Measurements from ENCODE around the gene STAT3.
"Not testable (repeated sequence)": the region's sequence is repeated elsewhere in the genome, so short reads cannot be mapped to it uniquely, and the experiment has no call there.

Gene STAT3

DNA sequence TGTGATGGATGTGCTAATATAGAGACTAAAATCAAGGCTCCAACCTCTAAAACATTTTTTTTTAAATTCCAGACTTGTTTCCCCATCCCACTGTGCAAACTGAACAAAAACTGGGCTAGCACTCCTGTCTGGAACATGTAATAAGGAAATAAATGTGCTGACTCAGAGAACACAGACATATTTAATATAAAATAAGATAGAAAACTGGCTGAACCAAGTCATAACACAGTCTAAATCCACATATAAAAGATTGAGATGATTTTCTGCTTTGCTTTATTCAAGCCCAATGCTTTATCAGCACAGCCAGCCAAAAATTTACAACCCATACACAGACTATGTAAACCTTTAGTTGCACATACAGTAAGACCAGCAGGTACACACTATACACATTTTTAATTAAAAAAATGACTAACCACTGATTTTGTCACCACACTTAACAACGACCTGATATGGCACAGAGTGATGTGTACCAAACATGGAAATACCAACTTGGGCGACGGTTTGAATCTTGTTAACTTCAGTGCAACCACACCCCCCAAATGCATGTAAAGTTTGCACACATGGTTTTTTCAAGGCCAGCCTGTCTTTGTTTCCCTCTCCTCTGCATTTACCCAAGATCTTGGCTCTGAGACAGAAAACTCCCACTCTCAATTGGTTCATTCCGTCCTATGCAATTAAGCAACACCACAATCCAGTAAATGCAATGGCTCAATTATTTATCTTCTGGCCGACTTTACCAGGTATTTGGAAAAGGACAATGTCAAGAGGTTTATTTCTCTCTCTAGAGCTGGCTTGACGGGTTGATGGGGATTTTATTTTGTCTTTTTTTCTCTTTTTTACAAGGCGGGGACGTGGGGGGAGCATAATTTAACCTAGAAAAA is 1.2 kb downstream of the STAT3 start:
- no peak for DNase-seq

DNA sequence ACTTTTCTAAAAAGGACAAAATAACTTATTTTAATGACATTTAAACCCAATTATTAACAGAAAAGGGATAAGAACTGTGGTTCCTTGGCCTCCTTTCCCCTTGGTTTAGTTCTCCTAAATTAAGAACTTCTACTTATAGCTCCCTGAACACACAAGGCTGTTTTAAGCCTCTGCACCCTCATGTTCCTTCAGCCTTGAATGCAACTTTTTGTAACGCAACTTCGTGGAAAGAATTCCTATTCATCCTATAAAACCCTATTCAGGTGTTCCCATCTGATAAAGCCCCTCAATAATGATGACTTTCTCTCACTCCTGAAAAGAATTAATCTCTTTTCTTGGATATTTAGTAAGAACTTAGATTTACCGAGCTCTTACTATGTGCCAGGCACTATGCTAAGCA is 6.3 kb downstream of the STAT3 start:
- no peak for DNase-seq

DNA sequence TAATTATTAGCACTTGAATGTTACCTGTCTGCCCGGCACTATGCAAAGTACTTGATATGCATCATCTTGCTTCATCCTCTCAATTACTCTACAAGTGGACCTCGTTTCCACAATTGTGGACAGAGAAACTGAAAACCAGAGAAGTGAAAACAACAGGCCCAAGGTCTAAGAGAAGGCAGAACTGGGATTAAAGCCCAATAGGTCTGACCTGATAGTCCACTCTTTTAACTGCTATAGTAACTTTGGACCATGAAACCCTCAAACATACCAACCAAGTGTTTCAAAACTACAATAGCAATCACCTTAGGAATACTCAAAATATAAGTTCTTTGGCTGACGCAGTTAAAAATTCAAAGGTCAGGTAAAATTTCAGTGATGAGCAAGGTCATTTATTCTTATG is 7.3 kb downstream of the STAT3 start:
- DNase-seq, result no peak

DNA sequence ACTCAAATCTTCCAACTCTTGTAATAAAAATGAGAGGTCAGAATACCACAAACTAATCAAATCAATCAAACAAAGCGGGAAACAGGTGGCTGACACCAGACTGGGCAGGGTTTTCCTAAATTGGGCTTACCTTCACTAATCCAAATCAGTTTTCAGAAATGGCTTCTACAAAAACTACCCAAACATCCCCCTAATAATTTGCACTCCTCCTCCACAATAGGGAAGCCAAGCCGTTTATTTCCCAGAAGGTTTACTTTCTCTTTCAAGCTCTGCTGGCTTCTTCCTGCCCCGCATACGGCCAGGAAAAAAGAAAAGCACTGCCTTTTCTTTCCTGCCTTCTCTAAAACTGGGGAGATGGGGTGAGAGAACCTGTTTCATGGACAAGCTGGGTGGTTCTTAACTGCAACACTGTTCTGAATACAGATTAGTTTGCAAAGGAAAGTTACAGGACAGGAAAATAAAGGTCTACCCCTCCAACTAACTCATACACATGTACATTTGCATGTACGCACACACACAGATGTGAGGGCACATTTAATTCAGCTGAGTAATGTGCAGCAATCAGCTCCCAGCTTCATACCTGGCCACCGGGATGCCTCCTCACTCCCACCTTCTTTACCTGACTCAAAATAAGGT is 9.2 kb downstream of the STAT3 start:
- DNase-seq, result no peak

DNA sequence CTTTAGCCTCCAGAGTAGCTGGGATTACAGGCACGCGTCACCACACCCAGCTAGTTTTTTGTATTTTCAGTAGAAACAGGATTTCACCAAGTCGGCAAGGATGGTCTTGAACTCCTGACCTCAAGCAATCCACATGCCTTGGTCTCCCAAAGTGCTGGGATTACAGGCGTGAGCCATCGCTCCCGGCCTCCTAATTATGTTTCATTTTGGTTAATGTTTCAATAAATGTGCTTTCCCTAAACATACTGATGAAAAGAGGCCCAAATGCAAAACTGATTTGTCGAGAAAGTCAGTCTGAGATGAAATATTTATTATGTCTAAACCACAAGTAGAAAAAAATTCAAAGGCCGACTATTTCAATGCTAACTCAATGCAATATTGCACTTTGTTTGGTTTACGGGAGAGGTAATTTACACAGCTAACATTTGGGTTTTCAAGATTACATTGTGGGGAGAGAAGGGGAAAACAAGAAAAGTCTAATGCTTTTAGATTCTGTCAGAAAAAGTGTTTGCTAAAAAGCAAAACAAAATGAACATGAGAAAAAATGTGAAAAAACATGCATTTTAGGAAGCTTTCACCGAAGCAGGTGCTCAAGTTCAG is 9.8 kb downstream of the STAT3 start:
- DNase-seq, result no peak

DNA sequence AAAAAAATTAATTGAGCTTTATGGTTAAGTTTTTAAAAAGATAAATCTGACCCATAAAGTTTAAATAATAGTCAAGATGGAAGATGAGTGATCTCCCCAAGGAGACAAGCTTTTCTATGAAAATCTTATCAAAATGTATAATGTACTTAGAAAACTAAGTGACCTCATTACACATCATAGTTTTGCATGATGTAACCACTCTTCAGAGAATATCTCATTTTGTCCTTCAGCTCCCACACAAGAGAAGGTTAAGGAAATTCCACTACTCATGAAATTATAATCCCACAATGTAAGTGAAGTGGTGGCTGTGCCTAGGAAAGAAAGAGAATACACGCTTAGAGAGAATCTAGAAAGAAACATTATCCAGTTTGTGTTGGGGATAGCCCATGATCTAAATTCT is 14.3 kb downstream of the STAT3 start:
- DNase-seq, result no peak

DNA sequence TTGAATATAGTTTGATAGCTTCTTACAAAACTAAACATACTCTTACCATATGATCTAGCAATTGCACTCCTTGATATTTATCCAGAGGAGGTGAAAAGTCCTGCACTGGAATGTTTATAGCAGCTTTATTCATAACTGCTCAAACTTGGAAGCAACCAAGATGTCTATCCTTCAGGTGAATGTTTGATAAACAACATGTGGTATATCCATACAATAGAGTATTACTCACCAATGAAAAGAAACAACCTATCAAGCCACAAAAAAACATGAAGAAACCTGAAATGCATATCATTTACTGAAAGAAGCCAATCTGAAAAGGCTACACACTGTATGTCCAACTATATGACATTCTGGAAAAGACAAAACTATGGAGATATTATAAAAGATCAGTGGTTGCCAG is 16.1 kb downstream of the STAT3 start:
- DNase-seq, result no peak

DNA sequence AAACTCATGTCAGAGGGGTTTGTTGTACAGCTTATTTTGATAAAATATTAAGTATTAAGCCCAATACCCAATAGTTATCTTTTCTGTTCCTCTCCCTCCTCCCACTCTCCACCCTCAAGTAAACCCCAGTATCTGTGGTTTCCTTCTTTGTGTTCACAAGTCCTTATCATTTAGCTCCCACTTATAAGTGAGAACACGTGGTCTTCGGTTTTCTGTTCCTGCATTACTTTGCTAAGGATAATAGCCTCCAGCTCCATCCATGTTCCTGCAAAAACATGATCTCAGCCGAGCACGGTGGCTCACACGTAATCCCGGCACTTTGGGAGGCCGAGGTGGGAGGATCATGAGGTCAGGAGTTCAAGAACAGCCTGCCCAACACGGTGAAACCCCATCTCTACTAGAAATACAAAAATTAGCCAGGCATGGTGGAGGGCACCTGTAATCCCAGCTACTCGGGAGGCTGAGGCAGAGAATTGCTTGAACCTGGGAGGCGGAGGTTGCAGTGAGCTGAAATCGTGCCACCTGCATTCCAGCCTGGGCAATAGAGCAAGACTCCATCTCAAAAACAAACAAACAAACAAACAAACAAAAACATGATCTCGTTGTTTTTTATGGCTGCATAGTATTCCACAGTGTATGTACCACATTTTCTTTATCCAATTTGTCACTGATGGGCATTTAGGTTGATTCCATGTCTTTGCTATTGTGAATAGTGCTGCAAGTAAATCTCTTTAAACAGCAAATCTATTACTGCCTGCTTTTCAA is 19.3 kb downstream of the STAT3 start:
- DNase-seq, result not testable (repeated sequence)

DNA sequence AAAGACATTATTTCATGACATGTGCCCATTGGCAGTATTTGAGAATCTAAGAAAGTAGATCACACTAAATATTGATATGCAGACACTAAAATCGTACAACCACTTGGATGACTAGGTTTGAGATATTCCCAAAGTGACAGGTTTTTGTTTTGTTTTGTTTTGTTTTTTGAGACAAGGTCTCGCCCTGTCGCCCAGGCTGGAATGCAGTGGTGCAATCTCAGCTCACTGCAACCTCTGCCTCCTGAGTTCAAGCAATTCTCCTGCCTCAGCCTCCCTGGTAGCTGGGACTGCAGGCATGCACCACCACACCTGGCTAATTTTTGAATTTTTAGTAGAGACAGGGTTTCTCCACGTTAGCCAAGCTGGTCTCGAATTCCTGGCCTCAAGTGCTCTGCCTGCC is 19.9 kb downstream of the STAT3 start:
- DNase-seq, result not testable (repeated sequence)

DNA sequence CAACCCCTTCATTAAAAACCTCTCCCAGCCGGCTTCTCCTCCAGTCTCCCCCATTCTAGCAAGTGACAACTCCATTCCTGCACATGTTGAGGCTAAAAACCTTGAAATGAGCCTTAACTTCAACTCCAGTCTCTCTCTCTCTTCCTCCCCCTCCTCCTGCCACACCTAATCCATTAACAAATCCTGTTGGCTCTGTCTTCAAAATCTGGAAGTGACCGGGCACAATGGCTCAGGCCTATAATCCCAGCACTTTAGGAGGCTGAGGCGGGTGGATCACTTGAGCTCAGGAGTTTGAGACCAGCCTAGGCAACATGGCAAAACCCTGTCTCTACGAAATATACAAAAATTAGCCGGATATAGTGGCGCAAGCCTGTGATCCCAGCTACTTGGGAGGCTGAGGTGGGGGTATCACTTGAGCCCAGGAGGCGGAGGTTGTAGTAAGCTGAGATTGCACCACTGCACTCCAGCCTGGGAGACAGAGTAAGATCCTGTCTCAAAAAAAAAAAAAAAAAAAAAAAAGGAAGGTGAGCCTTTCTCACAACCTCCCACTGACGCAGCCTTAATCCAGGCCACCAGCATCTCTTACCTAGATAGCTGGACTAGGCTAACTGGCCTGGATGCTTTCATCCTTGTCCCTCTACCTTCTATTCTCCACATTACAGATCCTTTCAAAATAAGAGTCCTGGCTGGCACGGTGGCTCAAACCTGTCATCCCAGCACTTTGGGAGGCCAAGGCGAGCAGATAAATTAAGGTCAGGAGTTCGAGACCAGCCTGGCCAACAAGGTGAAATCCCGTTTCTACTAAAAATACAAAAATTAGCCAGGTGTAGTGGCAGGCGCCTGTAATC is 21.8 kb downstream of the STAT3 start:
- not testable (repeated sequence) for DNase-seq

DNA sequence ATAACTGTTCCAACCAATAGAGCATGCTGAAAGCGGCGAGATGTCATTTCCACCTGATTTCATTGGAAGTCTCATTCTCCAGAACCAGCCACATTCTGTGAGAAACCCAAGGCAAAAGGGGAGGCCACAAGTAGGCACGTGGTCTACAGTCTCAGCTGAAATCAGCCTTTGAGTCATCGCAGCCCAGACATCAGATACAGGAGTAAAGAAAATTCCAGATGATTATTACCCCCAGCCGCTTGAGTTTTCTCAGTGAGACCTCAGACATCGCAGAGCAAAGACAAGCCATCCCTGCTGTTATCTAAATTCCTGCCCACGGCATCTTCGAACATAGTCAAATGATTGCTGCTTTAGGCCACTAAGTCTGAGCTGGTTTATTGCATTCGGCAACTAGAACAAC is 23.1 kb downstream of the STAT3 start:
- no peak for DNase-seq

DNA sequence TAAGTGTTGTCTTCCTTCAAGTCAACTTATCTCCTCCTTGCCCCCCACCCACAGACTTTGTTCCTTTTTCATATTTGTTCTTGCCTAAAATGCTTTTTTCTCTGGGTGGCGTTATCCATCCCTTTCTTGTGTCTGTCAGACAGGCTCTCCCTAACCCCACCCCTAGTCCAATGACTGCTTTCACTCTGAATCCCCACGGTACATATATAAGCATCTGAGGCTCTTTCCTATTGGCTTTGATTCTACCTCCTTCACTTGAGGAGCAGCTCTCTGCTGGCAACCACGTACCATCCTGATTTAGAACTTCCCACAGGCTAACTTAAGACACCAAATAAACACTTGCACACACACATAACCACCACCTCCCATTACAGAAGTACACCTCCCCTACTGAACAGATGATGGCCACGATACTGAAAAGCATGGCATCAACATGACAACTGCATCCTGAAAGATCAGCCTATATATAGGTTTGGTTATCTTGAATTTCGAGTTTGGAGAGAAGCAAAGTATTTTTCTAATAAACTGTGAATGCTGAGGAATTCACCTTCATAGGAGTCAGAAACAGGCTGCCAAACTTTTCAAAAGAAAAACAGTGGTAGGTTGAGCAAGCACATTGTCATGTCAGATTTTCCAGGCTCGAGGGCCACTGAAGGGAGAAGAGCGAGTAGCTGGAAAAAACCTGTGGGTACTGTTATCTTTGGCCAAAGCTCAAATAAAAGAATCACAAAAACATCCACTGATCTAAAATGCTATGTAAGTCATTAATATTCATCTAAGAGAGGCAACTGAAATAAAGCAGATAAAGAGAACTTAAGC is 24.3 kb downstream of the STAT3 start:
- no peak for DNase-seq

DNA sequence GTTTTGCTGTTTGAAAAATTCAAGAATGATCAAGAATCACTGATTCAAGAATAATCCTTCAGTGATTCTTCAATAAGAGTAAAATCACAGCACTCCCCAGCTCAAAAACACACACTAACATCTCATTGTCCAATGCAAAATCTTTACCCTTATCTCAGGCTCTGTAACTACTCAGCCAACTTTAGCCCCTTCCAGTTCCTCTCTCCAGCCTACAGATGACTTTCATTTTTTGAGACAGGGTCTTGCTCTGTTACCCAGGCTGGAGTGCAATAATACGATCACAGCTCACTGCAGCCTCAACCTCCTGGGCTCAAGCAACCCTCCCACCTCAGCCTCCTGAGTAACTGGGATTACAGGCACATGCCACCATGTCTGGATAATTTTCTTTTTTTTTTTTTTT is 25.0 kb downstream of the STAT3 start:
- no peak for DNase-seq

DNA sequence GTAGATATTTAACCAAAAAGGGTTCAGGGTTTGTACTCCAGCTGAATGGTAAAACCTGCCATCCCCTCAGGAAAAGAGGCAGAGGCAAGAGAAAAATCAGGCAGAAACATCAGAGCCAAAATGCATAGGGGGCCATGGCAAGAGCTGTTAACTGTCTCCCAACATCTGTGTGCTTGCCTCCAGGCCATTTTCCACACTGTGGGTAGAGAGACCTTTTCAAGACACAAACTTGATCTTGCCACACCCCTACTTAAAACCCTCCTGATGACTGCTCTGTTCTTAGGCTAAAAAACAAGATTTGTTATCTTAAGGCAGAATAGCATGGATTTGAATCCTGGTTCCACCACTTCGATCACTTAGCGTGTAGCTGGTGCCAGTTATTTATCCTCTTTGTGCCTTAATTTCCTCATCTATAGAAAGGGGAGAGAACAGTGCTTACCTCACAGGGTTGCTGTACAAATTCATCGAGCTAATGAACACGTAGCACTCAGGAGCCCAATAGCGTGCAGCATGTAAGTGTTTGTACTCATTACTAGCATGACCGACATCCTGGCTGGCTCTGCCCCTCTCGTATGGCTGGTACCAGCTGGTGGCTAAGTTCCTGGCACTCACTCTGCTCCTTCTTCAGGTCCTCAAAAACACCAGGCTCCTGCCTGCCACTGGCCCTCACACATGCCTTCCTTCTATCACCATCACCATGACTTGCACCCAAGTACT is 25.8 kb downstream of the STAT3 start:
- no peak for DNase-seq

DNA sequence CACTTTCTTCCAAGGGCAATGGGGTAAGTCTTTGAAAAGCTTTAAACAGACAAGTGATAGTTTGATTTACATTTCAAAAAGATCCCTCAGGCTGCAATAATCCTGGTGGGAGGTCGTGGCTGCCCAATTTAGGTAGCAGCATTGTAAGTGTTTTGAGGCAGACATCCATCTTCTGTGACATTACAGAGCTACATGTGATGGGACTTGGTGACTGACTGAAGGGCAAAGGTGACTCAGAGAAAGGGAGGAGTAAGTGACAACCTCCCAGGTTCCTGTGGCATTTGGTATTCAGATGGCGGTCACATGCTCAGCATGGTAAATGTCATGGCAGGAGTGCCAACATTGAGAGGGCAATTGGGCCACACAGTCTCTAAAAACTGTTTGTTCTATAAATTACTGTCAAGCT is 26.5 kb downstream of the STAT3 start:
- no peak for DNase-seq

DNA sequence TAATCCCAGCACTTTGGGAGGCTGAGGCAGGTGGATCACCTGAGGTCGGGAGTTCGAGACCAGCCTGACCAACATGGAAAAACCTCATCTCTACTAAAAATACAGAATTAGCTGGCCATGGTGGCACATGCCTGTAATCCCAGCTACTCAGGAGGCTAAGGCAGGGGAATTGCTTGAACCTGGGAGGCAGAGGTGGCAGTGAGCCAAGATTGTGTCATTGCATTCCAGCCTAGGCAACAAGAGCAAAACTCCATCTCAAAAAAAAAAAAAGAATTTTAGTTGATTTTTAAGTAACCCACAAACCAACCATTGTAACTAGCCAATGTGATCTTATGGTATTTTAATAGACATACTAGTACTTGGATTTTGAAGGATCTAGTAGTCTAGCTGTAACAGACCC is 27.9 kb downstream of the STAT3 start:
- not testable (repeated sequence) for DNase-seq

DNA sequence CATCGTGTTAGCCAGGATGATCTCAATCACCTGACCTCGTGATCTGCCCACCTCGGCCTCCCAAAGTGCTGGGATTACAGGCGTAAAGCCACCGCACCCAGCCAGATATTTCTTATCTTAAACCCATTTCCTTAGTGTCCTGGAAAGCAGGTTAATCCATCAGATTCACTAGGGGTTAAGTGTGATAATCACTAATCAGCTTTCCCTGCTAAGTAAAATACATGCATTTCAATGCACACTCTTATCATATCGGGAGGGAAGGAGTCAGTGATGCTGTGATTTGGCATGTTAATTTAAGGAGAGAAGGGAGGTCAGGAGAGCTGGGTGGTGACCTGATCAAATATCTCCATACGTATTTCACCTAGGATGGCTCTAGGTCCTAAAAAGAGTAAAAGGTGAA is 29.1 kb downstream of the STAT3 start:
- no peak for DNase-seq

DNA sequence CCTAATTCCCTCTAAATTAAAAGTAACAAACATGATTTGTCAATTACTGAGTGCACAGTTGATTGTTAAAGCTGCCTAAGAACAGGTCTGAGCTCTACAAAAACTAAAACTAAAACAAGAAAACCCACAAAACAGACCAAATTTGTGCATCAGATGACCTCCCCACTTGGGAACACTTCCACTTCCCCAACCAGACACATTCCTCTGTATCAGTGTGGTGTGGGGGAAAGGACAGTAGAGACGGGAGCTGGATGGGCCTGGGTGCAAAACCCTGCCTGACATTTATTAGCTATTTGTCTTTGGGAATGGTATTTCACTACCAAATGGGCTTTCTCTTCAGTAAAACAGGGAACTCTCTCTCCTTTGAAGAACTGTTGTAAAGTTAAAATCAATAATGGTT is 29.8 kb downstream of the STAT3 start:
- no peak for DNase-seq

Measured in anterior cingulate cortex (tissue), 58 donors.